Left lobe of liver (tissue), 2 donors: ENCODE data around the gene ARL5A. TPM values are rescaled to one million over a fixed set of nuclear protein-coding genes. Genes with fewer than 3 reads are reported as not detected.

Experiments
- ATAC-seq: fragments of 200-7000 bp; cut with Tn5 transposase; one replicate; pipeline ENCODE4 v1.9.1; 2020; ENCODE audit warnings: mild to moderate bottlenecking, moderate library complexity
- DNase-seq: peaks from one replicate; pipeline ENCODE4 v3.0.0-alpha.2; 2020; ENCODE audit warnings: low spot score
- total RNA-seq: library from RNA; stranded (reverse); gene quantifications from one replicate; pipeline ENCODE4 v1.2.1, GENCODE V29; 2021
- donor health status: DM: no; HTN: no; CAD: no; lungs with moderate emphysema.
- donor health status: DM: no; HTN: yes; CAD: no.

ARL5A gene
- total RNA-seq, 1 donor from 2014 or later, result 21.1 TPM

- DNase-seq (no peak), ATAC-seq (no peak)
These were observed 57.2 kb downstream of the ARL5A start for GRCh38 chr2:151770995-151771394.

GRCh38 chr2:151769606-151770005, 58.6 kb downstream of the ARL5A start:
- ATAC-seq, result no peak

GRCh38 chr2:151767536-151767935, 60.7 kb downstream of the ARL5A start:
- DNase-seq (no peak), ATAC-seq (no peak)

More at GRCh38 chr2:151769606-151770005, 58.6 kb downstream of the ARL5A start:
- no peak for DNase-seq

- DNase-seq (no peak), ATAC-seq (no peak)
These were observed 61.6 kb downstream of the ARL5A start for GRCh38 chr2:151766437-151767153.

- ATAC-seq, result no peak
- no peak for DNase-seq
These were observed 62.3 kb downstream of the ARL5A start for GRCh38 chr2:151765760-151766410.

- ATAC-seq, result no peak
These were observed 65.5 kb downstream of the ARL5A start for GRCh38 chr2:151762694-151763093.

GRCh38 chr2:151761687-151762086, 66.5 kb downstream of the ARL5A start:
- DNase-seq, result no peak
- ATAC-seq, result no peak

More at GRCh38 chr2:151762694-151763093, 65.5 kb downstream of the ARL5A start:
- DNase-seq, result no peak

GRCh38 chr2:151761193-151761592, 67.0 kb downstream of the ARL5A start:
- DNase-seq, result no peak
- no peak for ATAC-seq

GRCh38 chr2:151760139-151760650, 68.0 kb downstream of the ARL5A start:
- ATAC-seq (no peak), DNase-seq (no peak)

GRCh38 chr2:151758744-151759143, 69.5 kb downstream of the ARL5A start:
- no peak for DNase-seq
- ATAC-seq, result no peak

- ATAC-seq (no peak), DNase-seq (no peak)
These were observed 70.4 kb downstream of the ARL5A start for GRCh38 chr2:151757861-151758260.

GRCh38 chr2:151756820-151757219, 71.4 kb downstream of the ARL5A start:
- DNase-seq (no peak), ATAC-seq (no peak)

- DNase-seq (no peak), ATAC-seq (no peak)
These were observed 73.8 kb downstream of the ARL5A start for GRCh38 chr2:151754253-151754897.

GRCh38 chr2:151753540-151753939, 74.7 kb downstream of the ARL5A start:
- DNase-seq, result no peak
- ATAC-seq, result no peak

Other genes starting within 250 kb of the ARL5A start
- 0.91 TPM for gene NEB, start 93.9 kb downstream of the ARL5A start, total RNA-seq